Sigmoid colon (tissue), 4 donors: ENCODE data around the gene DBX2.

Experiments used
- CTCF ChIP-seq, 4 experiments: fragments of 450-650 bp in 3 of 4; fragments of 200-600 bp in 1 of 4; IDR thresholded peaks; one replicate each; pipeline ENCODE4 v1.5.1; 2016 to 2019; ENCODE audit warnings: antibody characterized with exemption in 4 of 4, mild to moderate bottlenecking in 3 of 4, moderate library complexity in 2 of 4
- EP300 ChIP-seq, 4 donors: sonication (generic); formaldehyde crosslinking; IDR thresholded peaks; one replicate each; pipeline ENCODE4 v1.6.1; 2017; ENCODE audit warnings: antibody characterized with exemption in 4 of 4
- POLR2AphosphoS5 ChIP-seq, 4 donors: sonication (generic); formaldehyde crosslinking; IDR thresholded peaks; one replicate each; pipeline ENCODE4 v1.6.1; 2017; ENCODE audit warnings: antibody characterized with exemption in 4 of 4

DNA sequence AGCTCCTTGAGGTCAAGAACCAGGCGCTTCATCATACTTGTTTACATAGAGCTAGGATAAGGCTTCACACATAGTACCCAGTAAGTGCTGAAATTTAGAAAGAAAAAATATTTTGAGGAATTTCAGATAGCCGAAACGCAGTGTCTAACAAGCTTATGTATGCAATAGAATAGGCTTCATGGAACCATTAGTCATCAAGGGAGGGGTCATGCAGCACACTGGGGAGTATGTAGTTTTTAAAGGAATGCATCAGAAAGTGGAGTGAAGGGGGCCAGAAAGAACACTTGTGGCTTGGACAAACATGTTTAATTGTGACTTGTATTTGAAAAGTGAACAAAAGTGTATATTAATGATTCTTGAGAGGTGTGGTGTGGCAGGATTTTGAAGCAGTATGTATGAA is 38.1 kb downstream of the DBX2 start:
- TF ChIP-seq CTCF (IDR thresholded peaks at IDR 0.05) (no peak), EP300 (IDR thresholded peaks at IDR 0.05) (no peak), POLR2AphosphoS5 (IDR thresholded peaks at IDR 0.05) (no peak)
